NCI-H2196 (cell line): ENCODE results near the gene TTC33.

Source experiments
- DNase-seq: peaks from one replicate; lab custom pipeline; 2025; ENCODE audit not compliant: unreplicated experiment; lab: John Stamatoyannopoulos, UW

The TTC33 gene

GRCh38 chr5:40547557-40547956, 208.2 kb downstream of the TTC33 start:
- DNase-seq: no peak

GRCh38 chr5:40540301-40540700, 215.5 kb downstream of the TTC33 start:
- DNase-seq: no peak

GRCh38 chr5:40524677-40525076, 231.1 kb downstream of the TTC33 start:
- no peak for DNase-seq

- no peak for DNase-seq
Measured at GRCh38 chr5:40521925-40522324, 233.8 kb downstream of the TTC33 start.

- DNase-seq: peak; percentile 37
Measured at GRCh38 chr5:40521108-40521785, 234.5 kb downstream of the TTC33 start.

GRCh38 chr5:40518485-40518917, 237.3 kb downstream of the TTC33 start:
- no peak for DNase-seq

GRCh38 chr5:40515476-40515875, 240.3 kb downstream of the TTC33 start:
- no peak for DNase-seq

- no peak for DNase-seq
Measured at GRCh38 chr5:40514976-40515375, 240.8 kb downstream of the TTC33 start.

GRCh38 chr5:40511801-40512200, 244.0 kb downstream of the TTC33 start:
- DNase-seq: no peak

- DNase-seq: no peak
Measured at GRCh38 chr5:40507095-40507494, 248.7 kb downstream of the TTC33 start.

GRCh38 chr5:40505031-40505430, 250.7 kb downstream of the TTC33 start:
- DNase-seq: no peak

GRCh38 chr5:40503439-40503838, 252.3 kb downstream of the TTC33 start:
- DNase-seq: no peak

- DNase-seq: no peak
Measured at GRCh38 chr5:40502736-40503135, 253.0 kb downstream of the TTC33 start.

GRCh38 chr5:40501711-40502444, 253.9 kb downstream of the TTC33 start:
- DNase-seq: no peak

- no peak for DNase-seq
Measured at GRCh38 chr5:40499518-40500273, 256.1 kb downstream of the TTC33 start.

- DNase-seq: no peak
Measured at GRCh38 chr5:40499007-40499406, 256.8 kb downstream of the TTC33 start.

GRCh38 chr5:40497573-40497972, 258.2 kb downstream of the TTC33 start:
- DNase-seq: no peak

GRCh38 chr5:40495237-40495635, 260.5 kb downstream of the TTC33 start:
- no peak for DNase-seq

GRCh38 chr5:40494631-40495236, 261.0 kb downstream of the TTC33 start:
- DNase-seq: no peak

- no peak for DNase-seq
Measured at GRCh38 chr5:40492056-40492455, 263.7 kb downstream of the TTC33 start.

- DNase-seq: no peak
Measured at GRCh38 chr5:40491644-40492043, 264.1 kb downstream of the TTC33 start.
